ENCODE results near the gene CALU. TPM values are rescaled to one million over a fixed set of nuclear protein-coding genes. Genes with fewer than 3 reads are reported as not detected.
A peak's percentile ranks its signal among the peaks of the same experiment; 100 is the strongest.

The CALU gene
- polyA plus RNA-seq, 1 experiment: 346 TPM

DNA sequence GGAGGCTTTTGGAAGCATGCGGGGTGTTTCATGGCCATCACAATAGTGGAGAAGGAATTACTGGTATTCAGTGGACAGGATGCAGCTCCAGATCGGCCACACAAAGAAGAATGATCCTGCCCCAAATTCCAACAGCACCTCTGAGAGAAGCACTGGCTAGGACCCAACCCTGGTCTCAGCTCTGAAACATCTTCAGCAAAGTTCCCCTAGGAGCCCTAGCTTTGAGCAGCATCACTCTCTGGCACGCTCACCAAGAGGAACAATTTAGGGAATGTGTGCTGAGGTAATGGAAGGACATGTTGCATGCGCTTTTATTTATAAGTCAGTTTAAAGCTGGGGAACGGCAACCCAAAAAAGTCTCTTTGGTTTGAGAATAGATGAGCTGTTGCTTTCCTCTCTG lies 42.0 kb downstream of the CALU start:
- Histone ChIP-seq H3K27me3 (ENCODE audit: control insufficient read depth, insufficient read depth, low read length) (no peaks in the 10 kb centered on the region), H3K36me3 (ENCODE audit: control insufficient read depth, insufficient read depth, low read length) (no peaks in the 10 kb centered on the region; the same call in 1 of the 2 replicates), H3K4me3 (ENCODE audit: low read depth, low read length) (no peak overlapping the region)
- CTCF ChIA-PET: interaction anchor here (1.1 kb wide), 1 partner anchor 14 kb away, joined by 3 read pairs; no protein-coding TSS in a partner anchor
- TF ChIP-seq, protein P1, sequence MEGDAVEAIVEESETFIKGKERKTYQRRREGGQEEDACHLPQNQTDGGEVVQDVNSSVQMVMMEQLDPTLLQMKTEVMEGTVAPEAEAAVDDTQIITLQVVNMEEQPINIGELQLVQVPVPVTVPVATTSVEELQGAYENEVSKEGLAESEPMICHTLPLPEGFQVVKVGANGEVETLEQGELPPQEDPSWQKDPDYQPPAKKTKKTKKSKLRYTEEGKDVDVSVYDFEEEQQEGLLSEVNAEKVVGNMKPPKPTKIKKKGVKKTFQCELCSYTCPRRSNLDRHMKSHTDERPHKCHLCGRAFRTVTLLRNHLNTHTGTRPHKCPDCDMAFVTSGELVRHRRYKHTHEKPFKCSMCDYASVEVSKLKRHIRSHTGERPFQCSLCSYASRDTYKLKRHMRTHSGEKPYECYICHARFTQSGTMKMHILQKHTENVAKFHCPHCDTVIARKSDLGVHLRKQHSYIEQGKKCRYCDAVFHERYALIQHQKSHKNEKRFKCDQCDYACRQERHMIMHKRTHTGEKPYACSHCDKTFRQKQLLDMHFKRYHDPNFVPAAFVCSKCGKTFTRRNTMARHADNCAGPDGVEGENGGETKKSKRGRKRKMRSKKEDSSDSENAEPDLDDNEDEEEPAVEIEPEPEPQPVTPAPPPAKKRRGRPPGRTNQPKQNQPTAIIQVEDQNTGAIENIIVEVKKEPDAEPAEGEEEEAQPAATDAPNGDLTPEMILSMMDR (IDR thresholded peaks at IDR 0.05; ENCODE audit: insufficient read depth, low read depth, low read length): no peak
- POLR2A ChIA-PET: interaction anchor here (0.6 to 0.7 kb wide), 2 partner anchors 11 to 31 kb away, joined by 3 to 6 read pairs; no protein-coding TSS in a partner anchor
- peak; percentile 64 for DNase-seq (ENCODE audit: low read depth)

DNA sequence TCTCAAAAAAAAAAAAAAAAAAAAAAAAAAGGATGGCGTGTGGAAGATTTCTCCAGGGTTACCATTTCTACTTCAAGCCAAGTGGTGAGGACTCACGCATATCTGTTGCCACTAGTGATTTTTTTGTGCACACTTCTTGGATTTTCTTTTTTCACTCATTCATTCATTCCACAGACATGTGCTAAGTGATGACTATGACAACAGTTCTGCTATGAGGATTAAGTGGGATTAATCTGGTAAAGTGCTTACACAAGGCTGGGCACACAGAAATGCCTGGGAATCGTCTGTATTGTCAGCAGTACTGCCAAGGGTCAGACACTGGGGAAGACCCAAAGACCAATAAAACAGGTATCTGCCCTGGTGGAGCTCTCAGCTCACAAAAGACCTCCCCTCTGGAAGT lies 42.7 kb downstream of the CALU start:
- Histone ChIP-seq H3K36me3 (ENCODE audit: control insufficient read depth, insufficient read depth, low read length) (no peaks in the 10 kb centered on the region), H3K4me3 (ENCODE audit: low read depth, low read length) (no peak overlapping the region), H3K27me3 (ENCODE audit: control insufficient read depth, insufficient read depth, low read length) (no peaks in the 10 kb centered on the region)
- POLR2A ChIA-PET: no interaction called here
- CTCF ChIA-PET: interaction anchor here (0.8 to 1.1 kb wide), 2 partner anchors 13 to 46 kb away, joined by 3 read pairs; no protein-coding TSS in a partner anchor
- TF ChIP-seq, protein P1 (IDR thresholded peaks at IDR 0.05; ENCODE audit: insufficient read depth, low read depth, low read length): no peak
- DNase-seq (ENCODE audit: low read depth): no peak

DNA sequence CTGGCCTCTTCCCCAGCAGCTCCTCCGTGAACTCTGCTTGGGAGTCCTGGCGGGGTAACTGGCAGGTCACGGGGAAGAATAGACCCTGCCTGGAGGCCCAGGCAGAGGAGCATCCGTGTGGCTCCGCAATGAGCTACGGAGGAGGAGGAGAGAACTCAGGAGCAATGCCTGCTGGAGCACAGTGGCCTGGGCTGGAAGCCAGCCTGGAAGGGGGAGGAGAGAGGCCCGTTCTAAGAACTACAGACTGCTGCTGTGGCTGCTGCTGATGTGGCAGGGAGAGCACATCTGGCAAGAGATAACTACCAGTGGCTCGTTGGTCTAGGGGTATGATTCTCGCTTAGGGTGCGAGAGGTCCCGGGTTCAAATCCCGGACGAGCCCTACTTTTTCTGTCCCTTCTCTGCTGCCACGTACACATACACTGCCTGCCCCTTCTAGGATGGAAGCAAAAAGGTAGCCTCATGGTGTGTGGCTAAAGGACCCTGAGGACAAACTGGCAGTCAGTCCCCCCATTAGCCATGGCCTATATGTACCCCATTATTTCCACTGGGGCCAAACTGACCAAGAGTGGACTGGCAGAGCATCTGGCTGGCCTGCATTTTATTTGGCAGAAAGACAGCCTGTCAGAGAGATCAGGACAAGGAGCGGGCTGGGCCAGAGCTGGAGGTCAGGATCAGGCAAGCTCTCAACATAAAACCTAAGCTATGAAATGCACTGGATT lies 44.1 kb downstream of the CALU start:
- TF ChIP-seq, protein P1 (IDR thresholded peaks at IDR 0.05; ENCODE audit: insufficient read depth, low read depth, low read length): no peak
- DNase-seq (ENCODE audit: low read depth): peak; percentile 46
- Histone ChIP-seq H3K27me3 (ENCODE audit: control insufficient read depth, insufficient read depth, low read length) (no peaks in the 10 kb centered on the region), H3K4me3 (ENCODE audit: low read depth, low read length) (no peak overlapping the region), H3K36me3 (ENCODE audit: control insufficient read depth, insufficient read depth, low read length) (no peaks in the 10 kb centered on the region)
- POLR2A ChIA-PET: interaction anchor here (0.5 kb wide), 1 partner anchor 48 kb away, joined by 3 read pairs; no protein-coding TSS in a partner anchor
- CTCF ChIA-PET: interaction anchor here (0.7 kb wide), 1 partner anchor 367 kb away, joined by 3 read pairs; no protein-coding TSS in a partner anchor

DNA sequence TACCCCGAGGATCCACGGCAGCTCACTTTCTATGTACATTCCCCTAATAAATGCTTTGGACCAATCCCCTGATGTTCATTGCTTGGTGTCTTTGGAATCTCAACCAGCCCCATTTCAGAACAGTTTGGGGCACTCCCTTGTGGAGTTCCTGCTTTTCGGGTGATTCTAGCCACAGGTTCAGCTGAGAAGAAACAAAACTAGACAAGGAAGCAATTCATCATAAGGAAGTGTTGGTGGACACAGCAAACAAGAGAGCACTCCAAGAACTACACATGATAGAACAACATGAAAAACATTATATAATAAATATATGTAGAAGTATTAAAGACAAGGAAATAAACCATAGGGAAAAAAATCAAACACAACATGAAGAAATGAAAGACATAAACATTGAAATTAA lies 46.6 kb downstream of the CALU start:
- DNase-seq (ENCODE audit: low read depth): no peak
- Histone ChIP-seq H3K36me3 (ENCODE audit: control insufficient read depth, insufficient read depth, low read length) (no peaks in the 10 kb centered on the region), H3K27me3 (ENCODE audit: control insufficient read depth, insufficient read depth, low read length) (peaks cover 2% of the 10 kb centered on the region; the same call in 1 of the 2 replicates), H3K4me3 (ENCODE audit: low read depth, low read length) (no peak overlapping the region)
- ChIA-PET CTCF (interaction anchor here (1.7 kb wide), 1 partner anchor 19 kb away, joined by 4 read pairs; no protein-coding TSS in a partner anchor), POLR2A (interaction anchor here (0.6 kb wide), 1 partner anchor 47 kb away, joined by 8 read pairs; no protein-coding TSS in a partner anchor)
- TF ChIP-seq, protein P1 (IDR thresholded peaks at IDR 0.05; ENCODE audit: insufficient read depth, low read depth, low read length): no peak
